ENCODE results near the gene FOXA2.

FOXA2 gene

GRCh38 chr20:22578221-22579118 lies 5.9 kb downstream of the FOXA2 start:
- H3K4me3 Mint-ChIP-seq = no peak overlapping the region
- DNase-seq (no peak), ATAC-seq (no peak)
- H3K9me3 Mint-ChIP-seq = no peaks in the 10 kb centered on the region
- H3K4me1 Mint-ChIP-seq = peaks cover 2% of the 10 kb centered on the region
- no peaks in the 10 kb centered on the region for H3K36me3 Mint-ChIP-seq (ENCODE audit: low read depth)
- no peak overlapping the region for H3K27ac Mint-ChIP-seq
- peaks cover 78% of the 10 kb centered on the region for H3K27me3 Mint-ChIP-seq

DNA sequence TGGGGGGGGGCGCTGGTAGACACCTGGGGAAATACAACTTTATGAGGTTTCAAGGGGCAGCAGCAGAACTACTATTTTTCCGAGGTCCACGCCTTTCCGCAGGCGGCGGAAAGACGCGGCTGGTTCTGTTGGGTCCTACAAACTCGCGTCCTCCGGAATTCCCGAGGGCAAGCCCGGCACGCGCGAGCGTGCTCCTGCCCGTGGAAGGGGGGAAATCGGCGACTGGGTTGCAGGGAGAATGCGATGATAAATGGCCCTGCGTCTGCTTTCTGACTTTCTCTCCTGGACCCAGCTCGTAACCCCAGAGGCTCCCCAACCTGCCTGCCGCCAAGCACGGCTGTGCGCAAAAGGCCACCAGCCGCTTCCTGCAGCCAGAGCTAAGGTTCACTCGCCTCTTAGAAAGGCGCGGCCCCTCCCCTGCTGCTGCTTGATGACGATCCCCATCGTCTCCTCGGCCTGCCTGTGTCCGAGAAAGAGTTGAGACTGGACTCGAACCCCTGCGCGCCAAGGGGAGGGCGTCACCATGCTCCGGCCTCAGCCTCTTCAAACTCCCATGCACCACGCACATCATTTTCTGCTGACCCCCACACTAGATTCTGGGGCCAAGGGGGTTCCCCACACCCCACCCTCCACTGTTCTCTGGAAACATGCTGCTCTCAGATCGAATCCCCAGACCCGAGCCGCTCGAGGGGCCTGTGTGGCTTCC lies 6.7 kb downstream of the FOXA2 start:
- no peak overlapping the region for H3K4me3 Mint-ChIP-seq
- peaks cover 2% of the 10 kb centered on the region for H3K4me1 Mint-ChIP-seq
- ATAC-seq (no peak), DNase-seq (no peak)
- peaks cover 83% of the 10 kb centered on the region for H3K27me3 Mint-ChIP-seq
- no peaks in the 10 kb centered on the region for H3K36me3 Mint-ChIP-seq (ENCODE audit: low read depth)
- no peaks in the 10 kb centered on the region for H3K9me3 Mint-ChIP-seq
- no peak overlapping the region for H3K27ac Mint-ChIP-seq

GRCh38 chr20:22576733-22577514 lies 7.4 kb downstream of the FOXA2 start:
- H3K9me3 Mint-ChIP-seq = no peaks in the 10 kb centered on the region
- H3K36me3 Mint-ChIP-seq (ENCODE audit: low read depth) = no peaks in the 10 kb centered on the region
- no peak overlapping the region for H3K27ac Mint-ChIP-seq
- H3K27me3 Mint-ChIP-seq = peaks cover 86% of the 10 kb centered on the region
- no peak for DNase-seq
- H3K4me1 Mint-ChIP-seq = peaks cover 2% of the 10 kb centered on the region
- ATAC-seq = no peak
- no peak overlapping the region for H3K4me3 Mint-ChIP-seq

- Mint-ChIP-seq H3K27me3 (peaks cover 86% of the 10 kb centered on the region), H3K27ac (no peak overlapping the region), H3K9me3 (no peaks in the 10 kb centered on the region), H3K4me1 (no peaks in the 10 kb centered on the region), H3K36me3 (ENCODE audit: low read depth) (no peaks in the 10 kb centered on the region), H3K4me3 (no peak overlapping the region)
- ATAC-seq = no peak
- no peak for DNase-seq
These were observed 8.1 kb downstream of the FOXA2 start for GRCh38 chr20:22576273-22576672.

GRCh38 chr20:22575737-22576136 lies 8.6 kb downstream of the FOXA2 start:
- H3K27me3 Mint-ChIP-seq = peaks cover 86% of the 10 kb centered on the region
- no peak overlapping the region for H3K4me3 Mint-ChIP-seq
- no peaks in the 10 kb centered on the region for H3K36me3 Mint-ChIP-seq (ENCODE audit: low read depth)
- H3K9me3 Mint-ChIP-seq = no peaks in the 10 kb centered on the region
- no peak for ATAC-seq
- no peaks in the 10 kb centered on the region for H3K4me1 Mint-ChIP-seq
- no peak for DNase-seq
- no peak overlapping the region for H3K27ac Mint-ChIP-seq

DNA sequence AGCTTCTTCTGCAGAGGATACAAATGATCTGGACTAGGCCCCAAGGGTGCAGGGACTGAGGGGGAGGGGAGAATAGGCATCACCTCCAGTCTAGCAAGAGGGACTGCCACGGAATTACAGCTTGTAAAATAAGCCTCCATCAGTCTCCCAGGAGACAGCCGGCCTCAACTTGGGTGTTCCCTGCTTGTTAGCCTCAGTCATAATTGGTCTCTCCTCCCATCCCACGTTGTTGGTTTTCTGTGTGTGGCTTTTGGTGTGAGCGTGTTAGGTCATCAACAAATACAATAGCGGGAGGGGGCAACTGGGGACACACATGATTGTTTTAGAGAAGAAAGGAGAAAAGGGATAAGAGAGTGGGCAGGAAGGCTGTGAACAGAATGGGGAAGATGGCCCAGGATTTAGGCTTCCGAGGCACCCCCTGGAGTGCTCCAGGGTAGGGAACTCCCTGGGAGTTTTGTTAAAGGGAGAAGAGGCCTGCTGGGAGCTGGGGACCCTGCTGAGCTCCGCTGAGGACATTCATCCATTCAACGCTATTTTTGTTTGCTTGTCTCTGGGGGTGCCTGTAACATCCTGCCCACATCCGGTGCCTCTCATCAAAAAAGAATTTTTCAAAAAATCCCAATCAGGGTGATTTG lies 9.2 kb downstream of the FOXA2 start:
- Mint-ChIP-seq H3K4me1 (no peaks in the 10 kb centered on the region), H3K36me3 (ENCODE audit: low read depth) (no peaks in the 10 kb centered on the region), H3K27me3 (peaks cover 85% of the 10 kb centered on the region), H3K27ac (no peak overlapping the region), H3K4me3 (no peak overlapping the region), H3K9me3 (no peaks in the 10 kb centered on the region)
- no peak for ATAC-seq
- DNase-seq = no peak

GRCh38 chr20:22574545-22575086 lies 9.8 kb downstream of the FOXA2 start:
- Mint-ChIP-seq H3K4me1 (no peaks in the 10 kb centered on the region), H3K4me3 (no peak overlapping the region), H3K27me3 (peaks cover 85% of the 10 kb centered on the region), H3K9me3 (no peaks in the 10 kb centered on the region), H3K27ac (no peak overlapping the region), H3K36me3 (ENCODE audit: low read depth) (no peaks in the 10 kb centered on the region)
- ATAC-seq (no peak), DNase-seq (no peak)

DNA sequence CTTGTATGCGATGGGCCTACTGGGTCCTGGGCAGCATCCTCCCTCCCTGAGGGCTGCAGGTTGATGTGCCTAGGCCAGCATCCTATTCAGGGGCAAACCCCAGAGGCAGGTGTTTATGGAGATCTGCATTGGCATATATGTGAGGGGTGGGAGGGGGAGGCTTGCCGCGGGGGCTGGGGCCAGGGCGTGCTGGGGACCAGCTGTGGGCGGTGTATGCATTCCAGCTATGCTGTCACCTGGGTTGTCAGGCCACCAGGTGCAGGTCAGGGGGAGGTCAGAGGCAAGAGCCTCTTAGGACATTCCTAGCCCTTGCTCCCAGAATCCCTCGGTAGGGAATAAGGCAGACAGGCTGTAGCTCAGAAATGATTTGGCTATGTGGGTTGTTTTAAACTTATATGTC lies 11.9 kb downstream of the FOXA2 start:
- Mint-ChIP-seq H3K27me3 (peaks cover 81% of the 10 kb centered on the region), H3K36me3 (ENCODE audit: low read depth) (no peaks in the 10 kb centered on the region)

GRCh38 chr20:22572023-22572422 lies 12.3 kb downstream of the FOXA2 start:
- H3K36me3 Mint-ChIP-seq (ENCODE audit: low read depth) = no peaks in the 10 kb centered on the region
- peaks cover 83% of the 10 kb centered on the region for H3K27me3 Mint-ChIP-seq
- no peak for ATAC-seq
- no peaks in the 10 kb centered on the region for H3K4me1 Mint-ChIP-seq
- no peak for DNase-seq
- H3K4me3 Mint-ChIP-seq = no peak overlapping the region
- H3K27ac Mint-ChIP-seq = no peak overlapping the region
- no peaks in the 10 kb centered on the region for H3K9me3 Mint-ChIP-seq

More for the DNA sequence above, 11.9 kb downstream of the FOXA2 start:
- H3K9me3 Mint-ChIP-seq = no peaks in the 10 kb centered on the region
- no peak overlapping the region for H3K4me3 Mint-ChIP-seq
- ATAC-seq = no peak
- no peak for DNase-seq
- H3K4me1 Mint-ChIP-seq = no peaks in the 10 kb centered on the region
- H3K27ac Mint-ChIP-seq = no peak overlapping the region

DNA sequence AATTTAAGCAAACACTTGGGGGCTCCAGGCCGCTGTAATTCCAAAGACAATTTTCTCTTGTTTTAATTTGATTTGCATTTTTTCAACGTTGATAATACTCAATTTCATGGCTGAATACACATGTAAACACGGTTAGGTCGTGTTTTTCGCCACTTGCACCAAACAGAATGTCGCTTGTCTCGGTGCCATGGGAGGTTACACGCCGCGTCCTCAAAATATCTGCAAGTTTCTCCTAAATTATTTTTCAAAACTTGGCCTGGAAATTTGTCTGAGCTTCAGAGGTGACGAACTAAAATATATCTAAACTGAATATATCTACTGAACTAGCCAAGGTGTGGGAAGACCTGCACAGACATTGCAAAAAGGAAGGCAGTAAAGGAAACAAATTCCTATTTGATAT lies 15.0 kb downstream of the FOXA2 start:
- no peaks in the 10 kb centered on the region for H3K36me3 Mint-ChIP-seq (ENCODE audit: low read depth)
- no peak overlapping the region for H3K4me3 Mint-ChIP-seq
- H3K27me3 Mint-ChIP-seq = peaks cover 81% of the 10 kb centered on the region
- no peak overlapping the region for H3K27ac Mint-ChIP-seq
- ATAC-seq (no peak), DNase-seq (no peak)
- no peaks in the 10 kb centered on the region for H3K4me1 Mint-ChIP-seq
- H3K9me3 Mint-ChIP-seq = no peaks in the 10 kb centered on the region

DNA sequence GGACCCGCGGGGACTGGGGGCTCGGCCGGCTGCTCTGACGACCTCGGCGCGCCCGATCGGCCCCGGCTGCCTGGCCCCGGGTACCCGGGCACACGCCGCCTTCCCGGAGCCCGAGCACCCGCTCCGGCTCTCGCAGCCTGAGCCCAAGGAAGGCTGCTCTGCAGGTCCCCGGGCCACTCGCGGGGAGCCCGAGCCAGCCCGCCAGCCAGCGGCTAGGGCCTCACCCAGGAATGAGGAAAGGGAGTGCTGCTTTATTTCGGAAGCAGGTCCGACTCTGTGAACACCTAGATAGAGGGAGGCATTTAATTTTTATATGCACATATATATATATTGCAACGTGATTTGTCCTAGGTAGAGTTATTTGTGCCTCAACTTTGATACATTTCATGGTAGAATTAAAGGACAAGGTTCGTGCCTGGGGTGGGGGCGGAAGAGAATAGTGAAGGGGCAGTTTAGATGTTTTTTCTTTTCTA lies 15.5 kb downstream of the FOXA2 start:
- H3K4me3 Mint-ChIP-seq = no peak overlapping the region
- H3K9me3 Mint-ChIP-seq = no peaks in the 10 kb centered on the region
- H3K36me3 Mint-ChIP-seq (ENCODE audit: low read depth) = no peaks in the 10 kb centered on the region
- H3K27ac Mint-ChIP-seq = no peak overlapping the region
- H3K4me1 Mint-ChIP-seq = no peaks in the 10 kb centered on the region
- peaks cover 84% of the 10 kb centered on the region for H3K27me3 Mint-ChIP-seq
- ATAC-seq (no peak), DNase-seq (no peak)

GRCh38 chr20:22567944-22568871 lies 16.2 kb downstream of the FOXA2 start:
- no peak overlapping the region for H3K27ac Mint-ChIP-seq
- H3K36me3 Mint-ChIP-seq (ENCODE audit: low read depth) = no peaks in the 10 kb centered on the region
- no peak for DNase-seq
- no peaks in the 10 kb centered on the region for H3K4me1 Mint-ChIP-seq
- peaks cover 85% of the 10 kb centered on the region for H3K27me3 Mint-ChIP-seq
- H3K4me3 Mint-ChIP-seq = no peak overlapping the region
- no peaks in the 10 kb centered on the region for H3K9me3 Mint-ChIP-seq
- no peak for ATAC-seq

All from activated naive CD8-positive, alpha-beta T cell treated with anti-CD3 and anti-CD28 coated beads, Interleukin-2, amount 50 U/mL, for 24 hours (primary cell).